Mononuclear cell (primary cell): ENCODE measurements around the gene RAMP3. TPM values are rescaled to one million over a fixed set of nuclear protein-coding genes. Genes with fewer than 3 reads are reported as not detected.

Experiments
- total RNA-seq: library from RNA; depleted of rRNA; stranded (reverse); fragments of >200 nt; gene quantifications from one replicate; pipeline ENCODE4 v1.2.3, GENCODE V29; 2012

RAMP3 gene
- total RNA-seq, 1 donor, result 0.31 TPM

Other genes with a start within 250 kb of the RAMP3 start
- 180 TPM for gene MYO1G, start 178.8 kb upstream of the RAMP3 start, total RNA-seq
- 35.7 TPM for gene CCM2, start 157.6 kb upstream of the RAMP3 start, total RNA-seq
- 0.10 TPM for gene NACAD, start 68.8 kb upstream of the RAMP3 start, total RNA-seq
- 51.9 TPM for gene TBRG4, start 46.1 kb upstream of the RAMP3 start, total RNA-seq